Femur (tissue), 1 donor: ENCODE results near the gene NTMT1.

ENCODE experiments used
- DNase-seq: peaks from one replicate; pipeline ENCODE4 v3.0.0-alpha.2; 2017

Gene NTMT1

GRCh38 chr9:129682381-129682780 is 56.4 kb downstream of the NTMT1 start:
- no peak for DNase-seq

- DNase-seq, result no peak
Measured at GRCh38 chr9:129685220-129685932, 59.4 kb downstream of the NTMT1 start.
